Hypothalamus (tissue), 51 donors: ENCODE results near the gene ITGAD.

ENCODE experiments used
- DNase-seq, 51 donors: peaks; one replicate each; lab custom pipeline; 2025; lab: John Stamatoyannopoulos, UW

The ITGAD gene

DNA sequence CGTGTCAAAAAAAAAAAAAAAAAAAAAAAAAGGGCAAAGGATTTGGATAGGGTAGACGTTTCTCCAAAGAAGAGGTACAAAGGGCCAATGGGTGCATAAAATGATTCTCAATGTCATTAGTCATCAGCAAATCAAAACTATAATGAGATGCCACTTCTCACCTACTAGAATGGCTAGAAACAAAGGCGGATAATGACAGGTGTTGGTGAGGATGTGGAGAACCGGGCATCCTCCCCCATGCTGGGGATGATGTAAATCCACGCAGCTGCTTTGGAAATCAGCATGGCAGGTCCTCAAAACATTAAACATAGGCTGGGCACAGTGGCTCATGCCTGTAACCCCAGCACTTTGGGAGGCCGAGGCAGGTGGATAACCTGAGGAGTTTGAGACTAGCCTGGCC is 28.7 kb upstream of the ITGAD start:
- no peak for DNase-seq

DNA sequence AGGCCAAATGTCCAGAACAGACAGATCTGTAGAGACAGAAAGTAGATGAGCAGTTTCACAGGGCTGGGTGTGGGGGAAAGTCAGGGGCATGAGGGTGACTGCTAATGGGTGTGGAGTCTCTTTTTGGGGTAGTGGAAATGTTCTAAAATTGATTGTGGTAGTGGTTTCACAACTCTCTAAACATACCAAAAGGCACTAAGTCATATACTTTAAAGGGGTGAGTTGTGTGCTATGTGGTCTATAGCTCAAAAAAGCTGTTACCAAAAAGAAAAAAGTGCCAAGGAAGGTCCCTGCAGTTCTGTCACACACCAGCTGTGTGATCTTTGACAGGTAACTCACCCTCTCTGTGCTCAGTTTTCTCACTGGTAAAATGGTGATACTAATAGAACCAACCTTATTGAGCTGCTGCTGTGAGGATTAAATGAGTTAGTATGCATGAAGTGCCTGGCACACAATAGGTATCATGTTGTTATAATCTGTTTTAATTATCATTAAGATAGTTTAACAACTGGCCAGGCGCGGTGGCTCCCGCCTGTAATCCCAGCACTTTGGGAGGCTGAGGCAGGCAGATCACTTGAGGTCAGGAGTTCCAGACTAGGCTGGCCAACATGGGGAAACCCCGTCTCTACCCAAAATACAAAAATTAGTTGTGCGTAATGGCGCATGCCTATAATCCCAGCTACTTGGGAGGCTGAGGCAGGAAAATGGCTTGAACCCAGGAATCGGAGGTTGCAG is 27.8 kb upstream of the ITGAD start:
- no peak for DNase-seq

DNA sequence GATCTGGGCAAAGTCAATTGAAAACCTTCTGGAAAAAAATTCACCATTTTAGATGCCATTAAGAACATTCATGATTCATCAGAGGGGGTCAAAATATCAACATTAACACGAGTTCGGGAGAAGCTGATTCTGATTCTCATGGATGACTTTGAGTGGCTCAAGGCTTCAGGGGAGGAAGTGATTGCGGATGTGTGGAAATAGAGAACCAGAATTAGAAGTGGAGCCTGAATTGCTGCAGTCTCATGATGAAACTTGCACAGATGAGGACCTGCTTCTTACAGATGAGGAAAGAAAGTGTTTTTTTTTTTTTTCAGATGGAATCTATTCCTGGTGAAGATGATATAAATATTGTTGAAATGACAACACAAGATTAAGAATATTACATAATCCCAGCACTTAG is 25.3 kb upstream of the ITGAD start:
- DNase-seq, result peak in 3 of 51 donors; percentile 5 to 17 (median 5)

DNA sequence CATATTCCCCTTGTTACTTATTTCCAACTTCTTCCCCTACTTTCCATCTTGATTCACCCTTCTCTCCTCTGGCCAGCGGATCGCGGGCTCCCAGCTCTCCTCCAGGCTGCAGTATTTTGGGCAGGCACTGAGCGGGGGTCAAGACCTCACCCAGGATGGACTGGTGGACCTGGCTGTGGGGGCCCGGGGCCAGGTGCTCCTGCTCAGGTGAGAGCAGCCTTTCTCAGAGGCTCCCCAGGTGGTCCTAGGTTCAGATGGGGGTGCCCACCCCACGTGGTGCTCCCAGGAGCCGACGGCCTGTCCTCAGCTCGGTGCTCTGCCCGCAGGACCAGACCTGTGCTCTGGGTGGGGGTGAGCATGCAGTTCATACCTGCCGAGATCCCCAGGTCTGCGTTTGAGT is 22.1 kb upstream of the ITGAD start:
- DNase-seq, result no peak

DNA sequence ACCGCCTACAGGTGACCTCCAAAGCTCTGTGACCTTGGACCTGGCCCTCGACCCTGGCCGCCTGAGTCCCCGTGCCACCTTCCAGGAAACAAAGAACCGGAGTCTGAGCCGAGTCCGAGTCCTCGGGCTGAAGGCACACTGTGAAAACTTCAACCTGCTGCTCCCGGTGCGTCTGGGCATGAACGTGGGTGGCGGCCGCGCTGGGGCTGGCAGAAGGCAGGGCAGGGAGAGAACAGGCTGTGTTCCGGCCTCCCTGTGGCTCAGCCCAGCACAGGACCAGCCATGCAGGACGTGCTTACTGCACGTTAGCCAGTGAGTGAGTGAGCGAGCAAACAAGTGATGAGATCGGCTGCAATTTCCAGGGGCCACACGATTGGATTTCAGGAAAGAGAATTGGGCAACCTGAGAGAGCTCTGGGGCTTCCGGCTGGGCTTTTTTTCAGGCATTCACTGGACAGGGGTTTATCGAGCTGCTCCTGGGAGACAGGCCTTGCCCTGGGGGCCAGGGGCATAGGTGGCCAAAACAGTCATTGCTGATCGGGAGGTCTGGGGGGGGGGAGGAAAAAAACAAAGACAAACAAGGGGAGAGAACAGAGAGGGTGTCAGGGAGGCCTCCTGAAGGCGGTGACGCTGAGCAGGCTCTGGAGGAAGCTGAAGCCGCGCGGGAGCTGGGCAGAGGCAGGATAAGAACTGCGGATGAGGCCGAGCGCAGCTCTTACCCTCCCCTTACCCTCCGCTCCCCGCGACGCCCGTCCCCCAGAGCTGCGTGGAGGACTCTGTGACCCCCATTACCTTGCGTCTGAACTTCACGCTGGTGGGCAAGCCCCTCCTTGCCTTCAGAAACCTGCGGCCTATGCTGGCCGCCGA is 21.3 kb upstream of the ITGAD start:
- no peak for DNase-seq

DNA sequence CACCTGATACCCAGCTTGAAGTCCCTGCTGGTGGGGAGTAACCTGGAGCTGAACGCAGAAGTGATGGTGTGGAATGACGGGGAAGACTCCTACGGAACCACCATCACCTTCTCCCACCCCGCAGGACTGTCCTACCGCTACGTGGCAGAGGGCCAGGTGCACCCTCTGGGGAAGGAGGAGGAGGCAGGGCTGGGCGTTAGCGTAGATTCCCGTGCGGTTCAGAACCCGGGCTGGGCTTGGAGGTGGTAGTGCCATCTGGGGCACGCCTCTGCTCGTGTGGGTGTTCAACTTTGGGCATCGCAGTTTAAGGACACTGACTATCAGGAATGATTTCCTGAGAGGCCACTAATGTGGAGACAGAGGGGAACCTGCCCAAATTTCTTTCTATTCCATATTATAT is 19.9 kb upstream of the ITGAD start:
- DNase-seq, result no peak

DNA sequence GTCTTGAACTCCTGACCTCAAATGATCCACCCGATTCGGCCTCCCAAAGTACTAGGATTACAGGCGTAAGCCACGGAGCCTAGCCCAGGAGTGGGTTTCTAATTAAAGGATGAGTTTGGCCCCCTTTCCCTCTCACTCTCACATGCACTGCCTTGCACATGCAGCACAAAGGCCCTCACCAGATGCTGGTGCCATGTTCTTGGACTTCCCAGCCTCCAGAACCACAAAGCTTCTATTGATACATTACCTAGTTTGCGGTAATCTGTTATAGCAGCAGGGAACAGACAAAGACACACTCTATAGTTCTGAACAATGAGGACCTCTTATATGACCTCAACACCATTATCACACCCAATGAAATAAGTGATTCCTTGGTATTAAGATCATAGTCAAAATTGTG is 17.9 kb upstream of the ITGAD start:
- no peak for DNase-seq

DNA sequence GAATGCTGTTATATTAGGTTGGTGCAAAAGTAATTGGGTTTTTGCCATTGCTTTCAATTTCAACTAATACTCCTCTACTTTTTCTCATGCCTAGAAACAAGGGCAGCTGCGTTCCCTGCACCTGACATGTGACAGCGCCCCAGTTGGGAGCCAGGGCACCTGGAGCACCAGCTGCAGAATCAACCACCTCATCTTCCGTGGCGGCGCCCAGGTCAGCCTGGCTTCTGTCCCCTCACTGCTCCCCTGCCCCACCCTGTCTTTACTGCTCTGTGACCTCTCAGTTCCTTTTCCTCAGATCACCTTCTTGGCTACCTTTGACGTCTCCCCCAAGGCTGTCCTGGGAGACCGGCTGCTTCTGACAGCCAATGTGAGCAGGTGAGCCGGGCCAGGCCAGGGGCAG is 16.4 kb upstream of the ITGAD start:
- DNase-seq, result no peak

DNA sequence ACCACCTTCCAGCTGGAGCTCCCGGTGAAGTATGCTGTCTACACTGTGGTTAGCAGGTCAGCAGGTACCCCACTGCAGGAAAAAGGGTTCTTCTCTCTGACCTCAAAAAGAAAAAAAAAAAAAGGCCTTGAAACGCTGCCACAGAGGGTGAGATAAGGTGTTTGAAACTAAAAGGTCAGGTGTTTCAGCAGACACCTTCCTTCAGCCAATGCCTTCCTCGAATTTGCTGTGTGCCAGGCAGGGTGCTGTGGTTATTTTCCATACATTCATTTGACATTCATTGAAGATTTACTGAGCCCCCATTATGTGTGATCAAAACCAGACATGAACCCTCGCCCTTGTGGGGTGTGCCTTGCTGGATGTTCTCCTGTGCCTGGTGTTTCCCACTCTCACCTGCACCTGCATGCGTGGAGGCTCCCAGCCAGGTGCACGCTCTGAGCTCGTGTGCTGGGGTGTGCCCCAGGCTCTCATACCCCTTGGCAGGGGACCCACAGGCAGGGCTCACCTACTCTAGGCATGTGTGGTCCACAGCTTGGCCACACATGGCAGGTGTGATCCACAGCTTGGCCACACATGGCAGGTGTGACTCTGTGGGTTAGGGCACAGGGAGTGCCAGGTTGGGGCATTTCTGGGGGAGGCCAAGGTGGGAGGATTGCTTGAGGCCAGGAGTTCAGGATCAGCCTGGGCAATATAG is 15.8 kb upstream of the ITGAD start:
- DNase-seq, result no peak

DNA sequence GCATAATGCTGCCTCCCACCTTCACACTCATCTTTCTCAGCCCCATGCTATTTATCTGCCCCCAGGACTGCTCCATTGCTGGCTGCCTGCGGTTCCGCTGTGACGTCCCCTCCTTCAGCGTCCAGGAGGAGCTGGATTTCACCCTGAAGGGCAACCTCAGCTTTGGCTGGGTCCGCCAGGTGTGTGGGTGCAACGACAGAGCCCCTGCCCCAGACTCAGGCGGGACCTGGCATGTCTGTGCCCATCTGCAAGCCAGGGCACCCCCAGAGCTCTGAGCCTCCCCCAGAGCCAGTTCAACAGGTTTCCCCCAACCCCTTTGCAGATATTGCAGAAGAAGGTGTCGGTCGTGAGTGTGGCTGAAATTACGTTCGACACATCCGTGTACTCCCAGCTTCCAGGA is 12.9 kb upstream of the ITGAD start:
- no peak for DNase-seq

DNA sequence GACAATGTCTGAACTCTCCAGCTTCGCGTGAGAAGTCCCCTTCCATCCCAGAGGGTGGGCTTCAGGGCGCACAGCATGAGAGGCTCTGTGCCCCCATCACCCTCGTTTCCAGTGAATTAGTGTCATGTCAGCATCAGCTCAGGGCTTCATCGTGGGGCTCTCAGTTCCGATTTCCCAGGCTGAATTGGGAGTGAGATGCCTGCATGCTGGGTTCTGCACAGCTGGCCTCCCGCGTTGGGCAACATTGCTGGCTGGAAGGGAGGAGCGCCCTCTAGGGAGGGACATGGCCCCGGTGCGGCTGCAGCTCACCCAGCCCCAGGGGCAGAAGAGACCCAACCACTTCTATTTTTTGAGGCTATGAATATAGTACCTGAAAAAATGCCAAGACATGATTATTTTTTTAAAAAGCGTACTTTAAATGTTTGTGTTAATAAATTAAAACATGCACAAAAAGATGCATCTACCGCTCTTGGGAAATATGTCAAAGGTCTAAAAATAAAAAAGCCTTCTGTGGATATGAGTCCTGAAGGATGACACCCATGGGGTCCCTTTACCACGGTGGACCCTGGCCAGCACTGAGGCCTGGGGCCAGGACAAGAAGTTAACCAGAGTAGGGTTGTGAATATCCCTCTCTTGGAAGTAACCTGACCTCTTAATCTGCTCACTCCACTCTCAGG is 10.5 kb upstream of the ITGAD start:
- peak in 26 of 51 donors; percentile 0 to 52 (median 20) for DNase-seq

DNA sequence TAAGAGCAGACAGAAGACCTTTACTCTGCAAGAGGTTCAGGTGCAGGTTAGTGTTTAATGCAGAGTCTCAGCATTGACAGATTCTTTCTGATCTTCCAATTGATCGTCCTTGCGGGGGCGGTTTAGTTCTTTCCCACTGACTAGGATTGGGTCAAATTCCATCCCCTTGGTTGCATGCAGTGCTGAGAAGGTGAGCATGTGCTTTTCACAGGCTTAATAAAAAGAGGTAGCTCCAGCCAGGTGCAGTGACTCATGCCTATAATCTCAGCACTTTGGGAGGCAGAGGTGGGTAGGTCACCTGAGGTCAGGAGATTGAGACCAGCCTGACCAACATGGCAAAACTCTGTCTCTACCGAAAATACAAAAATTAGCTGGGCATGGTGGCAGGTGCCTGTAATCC is 7.5 kb upstream of the ITGAD start:
- no peak for DNase-seq

DNA sequence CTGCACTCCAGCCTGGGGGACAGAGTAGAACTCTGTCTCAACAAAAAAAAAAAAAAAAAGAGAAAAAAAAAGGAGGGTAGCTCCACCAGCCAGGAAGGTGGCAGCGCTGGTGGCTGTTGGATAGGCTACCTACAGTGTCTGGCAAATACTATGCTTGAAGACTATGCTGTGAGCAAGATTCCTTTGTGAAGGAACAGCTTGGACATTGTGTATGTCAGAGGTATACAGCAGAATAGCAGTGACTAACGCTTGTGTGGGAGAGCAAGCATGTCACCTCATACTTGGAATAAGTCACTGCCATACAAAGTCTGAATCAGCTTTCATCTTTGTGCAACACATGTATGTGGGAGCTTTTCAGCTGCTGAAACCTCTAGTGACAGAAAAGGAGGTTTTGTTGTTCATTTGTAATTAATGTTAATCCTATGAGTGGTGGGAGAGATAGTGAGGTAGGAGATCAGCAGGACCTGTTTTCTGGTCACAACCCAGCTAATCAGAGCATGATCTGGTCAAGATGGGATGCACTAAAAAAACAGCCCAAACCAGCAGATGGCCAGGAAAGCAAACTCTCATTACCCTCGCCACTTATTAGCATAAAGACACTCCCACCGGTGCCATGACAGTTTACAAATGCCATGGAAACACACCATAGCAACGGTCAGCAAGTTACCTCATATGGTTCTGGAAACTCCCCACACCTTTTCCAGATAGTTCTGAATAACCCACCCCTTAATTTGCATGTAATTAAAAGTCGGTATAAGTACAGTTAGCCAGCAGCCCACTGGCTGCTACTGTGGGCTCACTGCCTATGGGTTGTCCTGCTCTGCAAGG is 6.8 kb upstream of the ITGAD start:
- DNase-seq, result peak in 3 of 51 donors; percentile 22 to 69 (median 22)

DNA sequence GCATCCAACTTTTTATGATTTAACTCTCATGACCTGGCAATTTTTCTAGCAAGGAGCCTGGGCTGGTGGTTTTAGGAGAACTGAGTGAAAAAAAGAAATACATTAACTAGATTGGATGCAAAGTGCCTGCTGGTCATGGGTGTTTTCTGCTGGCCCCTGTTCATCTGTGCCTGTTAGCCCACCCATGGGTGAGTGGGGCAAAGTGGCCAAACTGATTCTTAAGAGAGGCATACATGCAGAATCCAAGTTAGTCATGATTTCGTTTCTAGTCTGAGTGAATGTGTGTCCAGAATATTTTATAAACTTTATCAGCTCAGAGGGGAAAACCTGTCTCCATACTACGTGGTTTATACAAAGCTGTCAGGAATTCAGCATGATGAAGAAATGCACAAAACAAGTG is 4.6 kb upstream of the ITGAD start:
- DNase-seq, result no peak

DNA sequence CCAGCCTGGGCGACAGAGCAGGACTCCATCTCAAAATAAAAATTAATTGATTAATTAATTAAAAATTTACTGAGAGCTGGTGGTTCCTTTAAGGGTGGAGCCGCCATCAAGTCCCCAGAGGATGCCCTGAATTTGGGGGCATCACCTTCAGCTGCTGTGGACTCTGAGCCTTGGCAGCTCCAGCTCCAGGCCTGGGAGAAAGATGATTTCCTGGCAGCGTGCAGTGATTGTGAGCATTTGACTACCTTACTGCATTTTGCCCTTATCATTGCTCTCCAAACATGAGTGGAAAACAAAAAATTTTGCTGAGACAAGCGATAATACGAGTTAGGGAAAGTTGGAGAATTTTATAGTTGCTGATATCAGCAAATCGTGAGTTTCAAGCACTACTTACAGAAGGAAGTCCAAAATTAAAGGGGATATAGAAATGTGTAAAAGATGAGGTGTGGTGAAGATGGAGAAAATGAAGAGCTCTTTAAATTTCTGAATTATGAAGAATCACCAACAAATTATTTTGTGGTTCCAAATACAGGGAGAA is 2.6 kb upstream of the ITGAD start:
- no peak for DNase-seq

DNA sequence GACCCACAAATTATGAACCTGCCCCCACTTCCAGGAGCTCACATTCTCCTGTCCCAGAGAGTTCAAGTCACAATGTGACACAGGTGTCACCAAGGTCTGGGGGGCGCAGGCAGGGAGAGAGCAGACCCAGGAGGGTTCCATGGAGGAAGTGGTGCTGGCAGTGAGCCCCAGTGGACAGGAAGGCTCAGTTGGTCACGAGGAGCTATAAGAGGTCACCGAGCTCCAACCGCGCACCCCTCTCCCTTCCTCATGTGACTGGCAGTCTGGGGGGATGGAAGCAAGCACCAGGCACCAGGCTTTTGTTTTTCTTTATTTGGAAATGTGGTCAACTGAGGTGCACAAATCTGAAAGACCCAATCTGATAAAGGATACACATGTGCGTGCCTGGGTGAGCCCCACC is 2.5 kb downstream of the ITGAD start:
- peak in 3 of 51 donors; percentile 2 to 7 (median 4) for DNase-seq

DNA sequence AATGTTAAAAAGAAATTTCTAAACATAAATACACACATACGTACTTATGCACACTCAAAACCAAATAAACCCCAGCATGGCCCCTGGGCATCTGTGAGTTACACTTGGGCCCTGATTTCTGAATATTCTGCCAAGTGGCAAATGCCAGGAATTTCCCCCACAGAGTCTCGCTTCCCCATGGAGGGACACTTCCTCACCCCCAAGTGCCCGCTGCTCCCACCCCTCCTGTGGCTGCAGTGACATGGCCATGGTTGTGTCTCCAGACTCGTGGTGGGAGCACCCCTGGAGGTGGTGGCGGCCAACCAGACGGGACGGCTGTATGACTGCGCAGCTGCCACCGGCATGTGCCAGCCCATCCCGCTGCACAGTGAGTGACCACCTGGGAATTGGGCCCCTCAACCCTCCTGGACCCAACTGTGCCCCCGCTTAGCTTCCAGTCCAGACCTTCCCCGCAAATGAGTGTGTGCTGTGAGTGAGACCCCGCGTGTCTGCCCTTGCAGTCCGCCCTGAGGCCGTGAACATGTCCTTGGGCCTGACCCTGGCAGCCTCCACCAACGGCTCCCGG is 4.0 kb downstream of the ITGAD start:
- DNase-seq, result no peak

DNA sequence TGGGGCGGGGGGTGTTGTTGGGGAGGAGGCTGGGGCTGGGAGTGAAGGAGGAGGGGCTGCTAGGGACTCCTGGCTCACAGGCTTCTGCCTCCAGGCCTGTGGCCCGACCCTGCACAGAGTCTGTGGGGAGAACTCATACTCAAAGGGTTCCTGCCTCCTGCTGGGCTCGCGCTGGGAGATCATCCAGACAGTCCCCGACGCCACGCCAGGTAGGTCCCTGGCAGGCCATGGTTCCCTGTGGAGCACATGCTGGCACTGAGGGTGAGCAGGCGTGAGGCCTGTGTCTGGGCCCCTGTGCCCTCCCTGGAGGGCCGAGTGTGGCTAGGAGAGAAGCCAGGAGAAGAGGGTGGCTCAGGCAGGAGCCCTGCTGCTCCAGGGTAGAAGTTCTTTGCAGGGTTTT is 4.6 kb downstream of the ITGAD start:
- DNase-seq, result no peak

DNA sequence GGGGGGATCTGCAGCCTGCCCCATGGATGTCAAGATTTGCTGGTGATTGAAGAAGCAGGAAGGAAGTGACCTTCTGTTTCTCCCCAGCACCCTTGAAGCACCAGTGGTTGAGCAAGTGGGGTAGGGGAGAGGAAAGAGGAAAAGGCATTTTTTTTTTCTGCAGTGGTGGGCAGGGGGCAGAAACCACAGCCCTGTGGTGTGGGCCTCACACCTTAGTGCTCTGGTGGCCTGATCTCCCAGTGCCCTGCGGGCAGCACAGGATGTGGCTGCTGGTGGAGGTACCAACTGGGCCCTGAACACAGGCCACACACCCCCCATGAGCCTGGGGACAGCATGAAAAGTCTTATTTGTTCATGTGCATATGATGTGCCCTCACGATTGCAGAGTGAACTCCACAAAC is 7.1 kb downstream of the ITGAD start:
- DNase-seq, result no peak
